ENCODE data around the gene LTA.

DNA sequence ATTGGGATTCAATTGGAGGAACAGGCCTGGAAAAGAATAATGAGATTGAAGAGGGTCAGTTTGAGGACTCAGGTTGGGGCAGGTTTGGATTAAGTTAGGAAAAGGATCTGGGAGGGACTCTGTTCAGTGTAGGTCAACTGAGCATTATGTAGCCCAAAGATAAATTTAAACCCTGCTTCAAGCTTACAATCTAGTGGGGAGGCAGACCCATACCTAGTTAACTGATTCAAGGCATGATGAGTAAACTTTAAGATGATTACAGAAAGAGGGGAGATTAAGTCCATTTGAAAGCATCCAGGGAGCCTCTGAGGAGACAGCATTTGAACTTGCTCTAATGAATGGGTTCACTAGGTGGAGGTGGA lies 11.4 kb upstream of the LTA start:
- TF ChIP-seq, protein P1, sequence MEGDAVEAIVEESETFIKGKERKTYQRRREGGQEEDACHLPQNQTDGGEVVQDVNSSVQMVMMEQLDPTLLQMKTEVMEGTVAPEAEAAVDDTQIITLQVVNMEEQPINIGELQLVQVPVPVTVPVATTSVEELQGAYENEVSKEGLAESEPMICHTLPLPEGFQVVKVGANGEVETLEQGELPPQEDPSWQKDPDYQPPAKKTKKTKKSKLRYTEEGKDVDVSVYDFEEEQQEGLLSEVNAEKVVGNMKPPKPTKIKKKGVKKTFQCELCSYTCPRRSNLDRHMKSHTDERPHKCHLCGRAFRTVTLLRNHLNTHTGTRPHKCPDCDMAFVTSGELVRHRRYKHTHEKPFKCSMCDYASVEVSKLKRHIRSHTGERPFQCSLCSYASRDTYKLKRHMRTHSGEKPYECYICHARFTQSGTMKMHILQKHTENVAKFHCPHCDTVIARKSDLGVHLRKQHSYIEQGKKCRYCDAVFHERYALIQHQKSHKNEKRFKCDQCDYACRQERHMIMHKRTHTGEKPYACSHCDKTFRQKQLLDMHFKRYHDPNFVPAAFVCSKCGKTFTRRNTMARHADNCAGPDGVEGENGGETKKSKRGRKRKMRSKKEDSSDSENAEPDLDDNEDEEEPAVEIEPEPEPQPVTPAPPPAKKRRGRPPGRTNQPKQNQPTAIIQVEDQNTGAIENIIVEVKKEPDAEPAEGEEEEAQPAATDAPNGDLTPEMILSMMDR (IDR thresholded peaks at IDR 0.05): no peak
- TF ChIP-seq POLR2A (IDR thresholded peaks at IDR 0.05) (no peak), EP300 (IDR thresholded peaks at IDR 0.05) (no peak)
